ENCODE measurements around the gene HS3ST4. TPM values are rescaled to one million over a fixed set of nuclear protein-coding genes. Genes with fewer than 3 reads are reported as not detected.

Gene HS3ST4
- total RNA-seq, 4 donors from 2014 or later: not detected

GRCh38 chr16:25957707-25958106 lies 265.9 kb downstream of the HS3ST4 start:
- TF ChIP-seq CTCF (IDR thresholded peaks at IDR 0.05): no peak
- no peak for ATAC-seq (ENCODE audit: low FRiP score)
- DNase-seq (ENCODE audit: low spot score): no peak

- TF ChIP-seq CTCF (IDR thresholded peaks at IDR 0.05): no peak
- DNase-seq (ENCODE audit: low spot score) (no peak), ATAC-seq (ENCODE audit: low FRiP score) (no peak)
These were observed 267.5 kb downstream of the HS3ST4 start for GRCh38 chr16:25959221-25959620.

GRCh38 chr16:25966172-25967097 lies 274.7 kb downstream of the HS3ST4 start:
- ATAC-seq (ENCODE audit: low FRiP score): no peak
- no peak for DNase-seq (ENCODE audit: low spot score)
- TF ChIP-seq CTCF (IDR thresholded peaks at IDR 0.05): no peak

GRCh38 chr16:25977121-25977520 lies 285.4 kb downstream of the HS3ST4 start:
- no peak for ATAC-seq (ENCODE audit: low FRiP score)
- TF ChIP-seq CTCF (IDR thresholded peaks at IDR 0.05): no peak
- no peak for DNase-seq (ENCODE audit: low spot score)

- TF ChIP-seq CTCF (IDR thresholded peaks at IDR 0.05): no peak
- ATAC-seq (ENCODE audit: low FRiP score) (no peak), DNase-seq (ENCODE audit: low spot score) (no peak)
These were observed 286.5 kb downstream of the HS3ST4 start for GRCh38 chr16:25978218-25978617.

GRCh38 chr16:25988084-25988483 lies 296.3 kb downstream of the HS3ST4 start:
- ATAC-seq (ENCODE audit: low FRiP score) (no peak), DNase-seq (ENCODE audit: low spot score) (no peak)
- TF ChIP-seq CTCF (IDR thresholded peaks at IDR 0.05): no peak

- DNase-seq (ENCODE audit: low spot score) (no peak), ATAC-seq (ENCODE audit: low FRiP score) (no peak)
- TF ChIP-seq CTCF (IDR thresholded peaks at IDR 0.05): no peak
These were observed 297.1 kb downstream of the HS3ST4 start for GRCh38 chr16:25988882-25989281.

All from omental fat pad (tissue), 4 donors.